Smooth muscle cell (in vitro differentiated cells): ENCODE data around the gene LONP2. TPM values are rescaled to one million over a fixed set of nuclear protein-coding genes. Genes with fewer than 3 reads are reported as not detected.

Experiments used
- DNase-seq: peaks from one replicate; lab custom pipeline; 2025; ENCODE audit not compliant: unreplicated experiment; lab: John Stamatoyannopoulos, UW
- H2AFZ ChIP-seq: fragments of 200-600 bp; sonication (generic); 2 replicates; pipeline ENCODE4 v1.6.0; 2016; ENCODE audit warnings: antibody characterized with exemption, low read depth, mild to moderate bottlenecking
- H3F3A ChIP-seq: fragments of 200-600 bp; sonication (generic); 2 replicates; pipeline ENCODE4 v1.6.0; 2017; ENCODE audit warnings: antibody characterized with exemption, low read depth
- H3K27ac ChIP-seq: fragments of 200-600 bp; sonication (generic); 2 replicates; pipeline ENCODE4 v1.5.1; 2016; ENCODE audit warnings: low read depth, mild to moderate bottlenecking
- H3K27me3 ChIP-seq: fragments of 200-600 bp; sonication (generic); 2 replicates; pipeline ENCODE4 v1.6.1; 2016; ENCODE audit warnings: low read depth, mild to moderate bottlenecking
- H3K36me3 ChIP-seq: fragments of 200-600 bp; sonication (generic); 2 replicates; pipeline ENCODE4 v1.5.1; 2016; ENCODE audit warnings: low read depth
- H3K4me1 ChIP-seq: fragments of 200-600 bp; sonication (generic); 2 replicates; pipeline ENCODE4 v1.5.1; 2016; ENCODE audit warnings: low read depth
- H3K4me2 ChIP-seq: fragments of 200-600 bp; sonication (generic); 2 replicates; pipeline ENCODE4 v1.6.0; 2016; ENCODE audit warnings: mild to moderate bottlenecking
- H3K4me3 ChIP-seq: fragments of 200-600 bp; sonication (generic); 2 replicates; pipeline ENCODE4 v1.5.1; 2016; ENCODE audit warnings: mild to moderate bottlenecking
- H3K79me2 ChIP-seq: fragments of 200-600 bp; sonication (generic); 2 replicates; pipeline ENCODE4 v1.6.0; 2016; ENCODE audit warnings: low read depth, mild to moderate bottlenecking
- H3K9ac ChIP-seq: fragments of 200-600 bp; sonication (generic); 2 replicates; pipeline ENCODE4 v1.6.0; 2016; ENCODE audit warnings: low read depth
- H3K9me3 ChIP-seq: fragments of 200-600 bp; sonication (generic); replicated peaks from 2 replicates; pipeline ENCODE4 v1.5.1; 2016; ENCODE audit warnings: low read depth
- H4K20me1 ChIP-seq: fragments of 200-600 bp; sonication (generic); 2 replicates; pipeline ENCODE4 v1.6.0; 2016; ENCODE audit warnings: low read depth
- WGBS: methylation state at CpG from one replicate; pipeline ENCODE4 v1.1.7; 2016; ENCODE audit warnings: low lambda C conversion rate; 5-methylcytosine and 5-hydroxymethylcytosine counted together
- polyA plus RNA-seq: library from polyadenylated mRNA; unstranded; fragments of >200 nt; fragmentation: Nextera tagmentation; extraction: Ambion mirVana; gene quantifications from 2 replicates; pipeline ENCODE4 v1.2.1, GENCODE V29; 2016
- total RNA-seq: library from RNA; depleted of rRNA; stranded (reverse); fragments of >200 nt; gene quantifications from 2 replicates; pipeline ENCODE4 v1.2.3, GENCODE V29; 2014
- TF ChIP-seq, protein P1 (sequence below): fragments of 200-600 bp; sonication (generic); IDR thresholded peaks from 2 replicates; pipeline ENCODE4 v1.5.1; 2017; ENCODE audit warnings: borderline replicate concordance, mild to moderate bottlenecking, antibody characterized with exemption; ENCODE audit not compliant: insufficient read depth, poor library complexity, severe bottlenecking

LONP2 gene
- total and polyA plus RNA-seq, 2 experiments from 2014 or later = 30.4 to 37.4 TPM

DNA sequence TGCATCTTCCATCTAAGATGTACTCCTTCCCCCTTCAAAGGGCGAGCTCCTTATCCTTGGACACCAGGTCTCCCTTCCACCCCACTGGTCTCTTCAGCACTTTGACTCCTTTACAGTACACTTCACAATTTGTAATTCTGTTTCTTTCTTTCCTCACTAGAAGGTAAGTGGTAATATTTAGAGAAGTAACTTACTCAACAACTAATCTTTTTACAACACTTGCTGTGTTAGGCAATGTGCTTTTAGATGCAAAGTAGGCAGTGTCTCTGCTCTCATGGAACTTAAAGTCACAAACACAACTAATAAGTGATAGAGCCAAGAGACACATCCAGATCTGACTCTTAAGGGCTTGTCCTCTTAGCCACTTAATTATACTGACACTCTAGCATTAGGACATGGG lies 134.7 kb downstream of the LONP2 start:
- H3K36me3 ChIP-seq = no peaks in the 10 kb centered on the region
- 95% methylated on average over 1 of the region's 1 CpG for WGBS
- peaks cover 100% of the 10 kb centered on the region for H3K79me2 ChIP-seq
- peak overlapping the region; percentile 12 for H3K27ac ChIP-seq
- DNase-seq = no peak
- H3K4me1 ChIP-seq = peaks cover 31% of the 10 kb centered on the region
- no peaks in the 10 kb centered on the region for H3K27me3 ChIP-seq
- no peaks in the 10 kb centered on the region for H3F3A ChIP-seq
- H3K9ac ChIP-seq = no peak overlapping the region
- TF ChIP-seq, protein P1, sequence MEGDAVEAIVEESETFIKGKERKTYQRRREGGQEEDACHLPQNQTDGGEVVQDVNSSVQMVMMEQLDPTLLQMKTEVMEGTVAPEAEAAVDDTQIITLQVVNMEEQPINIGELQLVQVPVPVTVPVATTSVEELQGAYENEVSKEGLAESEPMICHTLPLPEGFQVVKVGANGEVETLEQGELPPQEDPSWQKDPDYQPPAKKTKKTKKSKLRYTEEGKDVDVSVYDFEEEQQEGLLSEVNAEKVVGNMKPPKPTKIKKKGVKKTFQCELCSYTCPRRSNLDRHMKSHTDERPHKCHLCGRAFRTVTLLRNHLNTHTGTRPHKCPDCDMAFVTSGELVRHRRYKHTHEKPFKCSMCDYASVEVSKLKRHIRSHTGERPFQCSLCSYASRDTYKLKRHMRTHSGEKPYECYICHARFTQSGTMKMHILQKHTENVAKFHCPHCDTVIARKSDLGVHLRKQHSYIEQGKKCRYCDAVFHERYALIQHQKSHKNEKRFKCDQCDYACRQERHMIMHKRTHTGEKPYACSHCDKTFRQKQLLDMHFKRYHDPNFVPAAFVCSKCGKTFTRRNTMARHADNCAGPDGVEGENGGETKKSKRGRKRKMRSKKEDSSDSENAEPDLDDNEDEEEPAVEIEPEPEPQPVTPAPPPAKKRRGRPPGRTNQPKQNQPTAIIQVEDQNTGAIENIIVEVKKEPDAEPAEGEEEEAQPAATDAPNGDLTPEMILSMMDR = no peak
- H4K20me1 ChIP-seq = peaks cover 100% of the 10 kb centered on the region
- no peak overlapping the region for H3K4me3 ChIP-seq
- H3K4me2 ChIP-seq = peak overlapping the region; percentile 19
- no peak overlapping the region for H2AFZ ChIP-seq
- H3K9me3 ChIP-seq = no peaks in the 10 kb centered on the region

DNA sequence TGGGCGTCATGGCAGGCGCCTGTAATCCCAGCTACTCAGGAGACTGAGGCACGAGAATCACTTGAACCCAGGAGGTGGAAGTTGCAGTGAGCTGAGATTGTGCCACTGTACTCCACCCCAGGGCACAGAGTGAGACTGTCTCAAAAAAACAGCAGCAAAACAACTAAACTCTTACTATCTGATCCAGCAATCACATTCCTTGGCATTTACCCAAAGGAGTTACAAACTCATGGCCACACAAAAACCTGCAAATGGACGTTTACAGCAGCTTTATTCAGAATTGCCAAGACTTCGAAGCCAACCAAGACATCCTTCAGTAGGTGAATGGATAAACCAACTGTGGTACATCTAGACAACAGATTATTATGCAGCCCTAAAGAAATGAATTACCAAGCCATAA lies 137.1 kb downstream of the LONP2 start:
- peaks cover 82% of the 10 kb centered on the region for H4K20me1 ChIP-seq
- H3K27me3 ChIP-seq = no peaks in the 10 kb centered on the region
- WGBS = 88% methylated on average over 5 of the region's 5 CpGs
- H3K9ac ChIP-seq = no peak overlapping the region
- H3K4me1 ChIP-seq = peaks cover 24% of the 10 kb centered on the region
- no peak for DNase-seq
- TF ChIP-seq, protein P1 = no peak
- no peaks in the 10 kb centered on the region for H3K9me3 ChIP-seq
- H3F3A ChIP-seq = no peaks in the 10 kb centered on the region
- peaks cover 83% of the 10 kb centered on the region for H3K79me2 ChIP-seq
- no peak overlapping the region for H3K4me2 ChIP-seq
- no peaks in the 10 kb centered on the region for H3K36me3 ChIP-seq
- H3K27ac ChIP-seq = no peak overlapping the region
- H2AFZ ChIP-seq = no peak overlapping the region
- no peak overlapping the region for H3K4me3 ChIP-seq

DNA sequence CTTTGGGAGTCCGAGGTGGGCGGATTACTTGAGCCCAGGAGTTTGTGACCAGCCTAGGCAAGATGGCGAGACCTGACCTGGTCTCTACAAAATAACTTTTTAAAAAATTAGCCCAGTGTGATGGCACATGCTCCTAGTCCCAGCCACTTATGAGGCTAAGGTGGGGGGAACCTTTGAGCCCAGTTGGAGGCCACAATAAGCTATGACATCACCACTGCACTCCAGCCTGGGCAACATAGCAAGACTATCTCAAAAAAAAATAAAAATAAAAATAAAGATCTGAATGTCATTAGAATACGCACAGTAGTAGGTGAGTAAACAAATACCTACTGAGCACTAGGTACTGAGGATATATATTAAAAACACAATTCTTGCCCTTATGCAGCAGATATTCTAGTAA lies 138.0 kb downstream of the LONP2 start:
- Histone ChIP-seq H3F3A (no peaks in the 10 kb centered on the region), H2AFZ (no peak overlapping the region), H3K27ac (no peak overlapping the region), H3K9me3 (no peaks in the 10 kb centered on the region), H3K4me2 (peak overlapping the region; percentile 95), H3K9ac (no peak overlapping the region), H3K79me2 (peaks cover 74% of the 10 kb centered on the region), H4K20me1 (peaks cover 73% of the 10 kb centered on the region), H3K27me3 (no peaks in the 10 kb centered on the region), H3K36me3 (no peaks in the 10 kb centered on the region), H3K4me3 (peak overlapping the region; percentile 85), H3K4me1 (peaks cover 24% of the 10 kb centered on the region)
- 98% methylated on average over 4 of the region's 4 CpGs for WGBS
- TF ChIP-seq, protein P1 = no peak
- no peak for DNase-seq

DNA sequence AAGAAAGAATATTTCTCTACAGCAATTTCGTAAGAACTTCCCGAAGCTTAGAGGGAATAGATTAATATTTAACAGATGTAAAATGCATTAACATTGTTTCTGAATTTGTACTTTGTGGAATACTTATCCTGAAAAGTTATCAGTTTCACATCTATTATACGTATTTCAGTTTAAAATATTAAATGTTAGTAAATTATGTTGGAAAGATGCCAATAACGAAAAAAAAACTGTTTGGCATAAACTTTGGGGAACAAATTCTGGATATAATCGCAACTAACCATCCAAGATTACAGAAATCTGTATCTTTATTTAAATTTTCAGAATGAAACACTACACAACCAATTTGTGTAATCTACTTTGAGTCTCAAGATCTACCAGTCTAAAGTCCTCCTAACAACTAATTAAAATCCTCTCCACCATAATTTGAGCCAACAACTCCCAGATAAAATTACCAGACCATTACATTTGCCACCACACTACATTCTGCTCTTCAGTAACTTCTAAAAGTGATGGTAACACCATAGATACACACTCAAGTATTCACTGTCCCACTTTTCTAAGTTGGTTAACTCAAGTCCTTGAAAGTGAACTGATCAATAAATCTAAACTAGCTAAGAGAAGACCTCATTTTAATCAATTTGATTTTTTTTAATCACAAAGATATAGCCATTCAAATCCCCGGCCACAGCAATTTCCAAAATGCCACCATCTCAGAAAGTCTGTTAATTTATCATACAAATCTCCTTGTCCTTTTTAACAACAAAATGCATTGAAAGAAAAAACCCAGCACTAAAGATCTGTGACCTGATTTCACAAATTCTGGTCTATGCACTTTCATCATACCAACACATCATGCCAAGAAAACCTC lies 139.1 kb downstream of the LONP2 start:
- H3K4me1 ChIP-seq = peaks cover 24% of the 10 kb centered on the region
- WGBS = 84% methylated on average over 6 of the region's 6 CpGs
- H3K36me3 ChIP-seq = no peaks in the 10 kb centered on the region
- H3K27me3 ChIP-seq = no peaks in the 10 kb centered on the region
- TF ChIP-seq, protein P1 = no peak
- H3K79me2 ChIP-seq = peaks cover 62% of the 10 kb centered on the region
- H3K27ac ChIP-seq = peak overlapping the region; percentile 83
- H4K20me1 ChIP-seq = peaks cover 61% of the 10 kb centered on the region
- H3F3A ChIP-seq = no peaks in the 10 kb centered on the region
- DNase-seq = no peak
- no peaks in the 10 kb centered on the region for H3K9me3 ChIP-seq
- H2AFZ ChIP-seq = no peak overlapping the region
- peak overlapping the region; percentile 88 for H3K9ac ChIP-seq
- peak overlapping the region; percentile 95 for H3K4me2 ChIP-seq
- peak overlapping the region; percentile 85 for H3K4me3 ChIP-seq
